Natural killer cell (primary cell): ENCODE measurements around the gene TBL1XR1. TPM values are rescaled to one million over a fixed set of nuclear protein-coding genes. Genes with fewer than 3 reads are reported as not detected.
"Not testable (repeated sequence)": the region's sequence is repeated elsewhere in the genome, so short reads cannot be mapped to it uniquely, and the experiment has no call there.

Experiments
- ATAC-seq, 3 donors: fragments of 150-1000 bp in 2 of 3; fragments of 200-7000 bp in 1 of 3; cut with Tn5 transposase; 1 replicate in 1 of 3; 2 replicates in 2 of 3; pipeline ENCODE4 v1.10.0; 2021; ENCODE audit warnings: mild to moderate bottlenecking in 2 of 3, moderate library complexity in 2 of 3
- DNase-seq, 2 donors: peaks; one replicate each; pipeline versions ENCODE4 v3.0.0 to v3.0.0-alpha.2; 2013 to 2021; ENCODE audit warnings: mixed read lengths in 1 of 2
- H3K27ac ChIP-seq: one replicate; pipeline ENCODE4 v1.5.1; 2013; ENCODE audit warnings: mild to moderate bottlenecking, low read length
- H3K27me3 ChIP-seq: one replicate; pipeline ENCODE4 v1.6.1; 2013; ENCODE audit warnings: low read length; ENCODE audit not compliant: control insufficient read depth, insufficient read depth
- H3K36me3 ChIP-seq: one replicate; pipeline ENCODE4 v1.6.1; 2013; ENCODE audit warnings: low read length; ENCODE audit not compliant: control insufficient read depth, insufficient read depth
- H3K4me1 ChIP-seq: one replicate; pipeline ENCODE4 v1.6.1; 2013; ENCODE audit warnings: low read length; ENCODE audit not compliant: control insufficient read depth, insufficient read depth
- H3K4me3 ChIP-seq: one replicate; pipeline ENCODE4 v1.5.1; 2013; ENCODE audit warnings: low read length
- H3K9me3 ChIP-seq: one replicate; pipeline ENCODE4 v1.6.1; 2013; ENCODE audit warnings: low read length; ENCODE audit not compliant: control insufficient read depth, insufficient read depth
- H3K27ac Mint-ChIP-seq, 2 donors: one replicate each; pipeline ENCODE4 v1.8.0; 2022; ENCODE audit warnings: mild to moderate bottlenecking in 2 of 2, mixed read lengths in 2 of 2, moderate library complexity in 1 of 2
- H3K27me3 Mint-ChIP-seq, 2 donors: one replicate each; pipeline ENCODE4 v1.8.0; 2022; ENCODE audit warnings: low read depth in 2 of 2, mixed read lengths in 2 of 2
- H3K36me3 Mint-ChIP-seq: one replicate; pipeline ENCODE4 v1.8.0; 2022; ENCODE audit warnings: mixed read lengths
- H3K4me1 Mint-ChIP-seq, 2 donors: one replicate each; pipeline ENCODE4 v1.8.0; 2022; ENCODE audit warnings: mixed read lengths in 2 of 2
- H3K4me3 Mint-ChIP-seq: one replicate; pipeline ENCODE4 v1.8.0; 2022; ENCODE audit warnings: mild to moderate bottlenecking, moderate library complexity, mixed read lengths
- H3K9me3 Mint-ChIP-seq, 2 donors: one replicate each; pipeline ENCODE4 v1.8.0; 2022; ENCODE audit warnings: mixed read lengths in 2 of 2
- WGBS: methylation state at CpG from one replicate; pipeline ENCODE4 v1.1.7; 2013; ENCODE audit warnings: missing lambda C conversion rate; ENCODE audit not compliant: insufficient coverage; 5-methylcytosine and 5-hydroxymethylcytosine counted together
- intact Hi-C: fragments of 100-400 bp; cut with micrococcal nuclease; formaldehyde crosslinking; loops from one replicate; pipeline ENCODE4 v1.14.2; 2022
- total RNA-seq, 4 donors: library from RNA; stranded (reverse); fragments of 120-200 nt in 1 of 4; gene quantifications; one replicate each; pipeline versions ENCODE4 v1.2.3 to v1.2.4, GENCODE V29; 2013 to 2022
- TF ChIP-seq, protein P1 (sequence below): fragments of 200-600 bp; IDR thresholded peaks from one replicate; pipeline ENCODE4 v1.8.0; 2022; ENCODE audit warnings: antibody characterized with exemption

TBL1XR1 gene
- total RNA-seq, 3 donors from 2014 or later (not counting 1 experiment from before 2014, with no cell fraction given) = 74.6 to 118 (median 81.7) TPM

DNA sequence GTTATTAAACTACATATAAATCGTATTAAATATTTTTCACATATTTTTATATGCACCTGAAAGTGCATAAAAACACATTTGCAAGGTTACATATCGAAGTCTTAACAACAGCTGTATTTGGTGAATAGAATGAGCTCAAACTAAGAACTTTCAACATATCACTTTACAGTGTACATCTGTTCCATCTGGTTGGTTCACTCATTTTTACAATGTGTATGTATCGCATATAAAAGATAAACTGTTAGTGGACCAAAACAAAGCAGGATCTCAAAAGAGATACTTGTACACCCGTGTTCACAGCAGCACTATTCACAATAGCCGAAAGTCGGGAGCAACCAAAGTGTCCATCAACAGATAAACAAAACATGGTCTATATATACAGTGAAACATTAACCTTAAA is 55.8 kb downstream of the TBL1XR1 start:
- no peak for ATAC-seq
- Histone ChIP-seq H3K27ac (no peak overlapping the region), H3K36me3 (no peaks in the 10 kb centered on the region), H3K4me1 (peaks cover 25% of the 10 kb centered on the region), H3K27me3 (no peaks in the 10 kb centered on the region), H3K4me3 (no peak overlapping the region), H3K9me3 (no peaks in the 10 kb centered on the region)
- WGBS = 78% methylated on average over 3 of the region's 6 CpGs
- DNase-seq = no peak
- TF ChIP-seq, protein P1, sequence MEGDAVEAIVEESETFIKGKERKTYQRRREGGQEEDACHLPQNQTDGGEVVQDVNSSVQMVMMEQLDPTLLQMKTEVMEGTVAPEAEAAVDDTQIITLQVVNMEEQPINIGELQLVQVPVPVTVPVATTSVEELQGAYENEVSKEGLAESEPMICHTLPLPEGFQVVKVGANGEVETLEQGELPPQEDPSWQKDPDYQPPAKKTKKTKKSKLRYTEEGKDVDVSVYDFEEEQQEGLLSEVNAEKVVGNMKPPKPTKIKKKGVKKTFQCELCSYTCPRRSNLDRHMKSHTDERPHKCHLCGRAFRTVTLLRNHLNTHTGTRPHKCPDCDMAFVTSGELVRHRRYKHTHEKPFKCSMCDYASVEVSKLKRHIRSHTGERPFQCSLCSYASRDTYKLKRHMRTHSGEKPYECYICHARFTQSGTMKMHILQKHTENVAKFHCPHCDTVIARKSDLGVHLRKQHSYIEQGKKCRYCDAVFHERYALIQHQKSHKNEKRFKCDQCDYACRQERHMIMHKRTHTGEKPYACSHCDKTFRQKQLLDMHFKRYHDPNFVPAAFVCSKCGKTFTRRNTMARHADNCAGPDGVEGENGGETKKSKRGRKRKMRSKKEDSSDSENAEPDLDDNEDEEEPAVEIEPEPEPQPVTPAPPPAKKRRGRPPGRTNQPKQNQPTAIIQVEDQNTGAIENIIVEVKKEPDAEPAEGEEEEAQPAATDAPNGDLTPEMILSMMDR = no peak
- Mint-ChIP-seq H3K9me3 (no peaks in the 10 kb centered on the region), H3K27ac (peak overlapping the region; percentile 5 to 19), H3K4me3 (no peak overlapping the region), H3K36me3 (no peaks in the 10 kb centered on the region), H3K27me3 (no peaks in the 10 kb centered on the region), H3K4me1 (peaks cover 60 to 73% of the 10 kb centered on the region in 2 donors)
- intact Hi-C loops = no loop called here

DNA sequence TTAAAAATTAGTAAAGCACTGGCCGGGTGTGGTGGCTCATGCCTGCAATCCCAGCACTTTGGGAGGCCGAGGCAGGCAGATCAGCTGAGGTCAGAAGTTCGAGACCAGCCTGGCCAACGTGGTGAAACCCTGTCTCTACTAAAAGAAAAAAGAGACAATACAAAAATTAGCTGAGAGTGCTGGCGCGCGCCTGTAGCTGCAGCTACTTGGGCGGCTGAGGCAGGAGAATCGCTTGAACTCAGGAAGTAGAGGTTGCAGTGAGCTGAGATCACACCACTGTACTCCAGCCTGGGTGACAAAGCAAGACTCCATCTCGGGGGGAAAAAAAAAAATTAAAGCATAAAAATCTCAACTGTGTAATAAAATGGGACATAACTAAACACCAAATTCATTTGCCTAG is 58.1 kb downstream of the TBL1XR1 start:
- peaks cover 15% of the 10 kb centered on the region for H3K4me1 ChIP-seq
- H3K27ac ChIP-seq, intact Hi-C loops, H3K9me3 ChIP-seq, H3K27me3 Mint-ChIP-seq, H3K4me3 ChIP-seq, H3K36me3 Mint-ChIP-seq, H3K27me3 ChIP-seq, H3K36me3 ChIP-seq, H3K9me3 Mint-ChIP-seq: not testable (repeated sequence)
- Mint-ChIP-seq H3K4me3 (peak overlapping the region; percentile 42), H3K27ac (peak overlapping the region; percentile 72 to 78), H3K4me1 (peaks cover 63 to 70% of the 10 kb centered on the region in 2 donors)
- peak in 1 of 2 donors; percentile 56 for DNase-seq
- WGBS = 38% methylated on average over 9 of the region's 10 CpGs
- ATAC-seq = peak; percentile 53 to 81 (median 72)

DNA sequence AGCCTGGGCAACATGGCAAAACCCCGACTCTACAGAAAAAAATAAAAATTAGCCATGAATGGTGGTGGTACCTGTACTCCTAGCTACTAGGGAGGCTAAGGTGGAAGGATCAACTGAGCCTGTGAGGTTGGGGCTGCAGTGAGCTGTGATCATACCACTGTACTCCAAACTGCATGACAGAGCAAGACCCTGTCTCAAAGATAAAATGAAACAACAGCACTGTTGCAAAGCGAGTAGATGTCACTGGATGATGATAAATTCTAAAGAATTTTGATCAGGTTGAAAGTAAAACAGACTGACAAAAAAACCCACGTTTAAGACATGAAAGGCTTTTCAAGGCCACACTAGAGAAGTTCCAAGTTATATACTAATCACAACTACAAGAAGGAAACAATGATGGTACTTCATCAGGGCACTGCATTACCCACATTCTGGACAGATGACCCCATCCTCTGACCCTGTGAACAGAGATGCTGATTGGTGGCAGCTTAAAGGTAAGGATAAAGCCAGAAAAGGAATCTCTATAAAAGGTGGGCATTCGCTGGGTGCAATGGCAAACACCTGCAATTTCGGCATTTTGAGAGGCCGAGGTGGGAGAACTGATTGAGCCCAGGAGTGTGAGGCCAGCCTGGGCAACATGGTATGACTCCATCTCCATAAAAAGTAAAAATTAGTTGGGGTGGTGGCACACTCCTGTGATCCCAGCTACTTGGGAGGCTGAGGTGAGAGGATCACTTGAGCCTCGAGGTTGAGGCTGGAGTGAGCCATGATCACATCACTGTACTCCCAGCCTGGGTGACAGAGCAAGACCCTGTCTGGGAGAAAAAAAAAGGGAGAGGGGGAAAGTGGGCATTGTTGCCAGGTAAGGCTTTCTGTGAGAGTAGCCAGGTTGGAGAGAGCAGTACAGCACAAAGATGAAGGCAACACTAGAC is 59.2 kb downstream of the TBL1XR1 start:
- Mint-ChIP-seq H3K4me3 (no peak overlapping the region), H3K4me1 (peaks cover 65 to 70% of the 10 kb centered on the region in 2 donors), H3K9me3 (no peaks in the 10 kb centered on the region), H3K27ac (peak overlapping the region; percentile 72 to 78), H3K36me3 (no peaks in the 10 kb centered on the region), H3K27me3 (no peaks in the 10 kb centered on the region)
- ATAC-seq (no peak), DNase-seq (no peak)
- no peak overlapping the region for H3K27ac ChIP-seq
- H3K4me1 ChIP-seq = peaks cover 9% of the 10 kb centered on the region
- intact Hi-C loops = no loop called here
- 87% methylated on average over 7 of the region's 7 CpGs for WGBS
- TF ChIP-seq, protein P1 = no peak
- H3K4me3 ChIP-seq = no peak overlapping the region
- H3K27me3 ChIP-seq = no peaks in the 10 kb centered on the region
- no peaks in the 10 kb centered on the region for H3K9me3 ChIP-seq
- H3K36me3 ChIP-seq = no peaks in the 10 kb centered on the region

DNA sequence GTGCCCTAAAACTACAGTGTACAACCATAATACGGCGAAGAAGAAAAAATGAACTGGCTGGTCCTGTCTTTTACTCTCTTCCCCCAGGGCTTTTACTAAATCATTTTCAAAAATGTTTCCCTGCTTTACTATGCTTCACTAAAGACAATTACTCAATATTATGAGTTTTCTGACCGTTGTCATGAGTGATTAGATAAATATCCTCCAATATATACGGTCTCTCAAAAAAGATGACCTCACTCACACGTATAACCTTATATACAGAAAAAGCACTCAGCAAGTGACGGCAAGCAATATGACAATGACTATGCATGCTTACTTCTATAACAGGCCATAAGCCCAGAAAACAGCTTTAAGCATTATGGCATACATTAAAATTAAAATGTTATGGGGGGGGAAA is 60.5 kb downstream of the TBL1XR1 start:
- H3K27ac ChIP-seq = no peak overlapping the region
- no peaks in the 10 kb centered on the region for H3K36me3 ChIP-seq
- H3K27me3 Mint-ChIP-seq = no peaks in the 10 kb centered on the region
- no peaks in the 10 kb centered on the region for H3K9me3 ChIP-seq
- H3K4me1 Mint-ChIP-seq = peaks cover 66 to 71% of the 10 kb centered on the region in 2 donors
- WGBS = 82% methylated on average over 4 of the region's 6 CpGs
- H3K9me3 Mint-ChIP-seq = no peaks in the 10 kb centered on the region
- H3K36me3 Mint-ChIP-seq = no peaks in the 10 kb centered on the region
- H3K4me3 Mint-ChIP-seq = no peak overlapping the region
- ATAC-seq (no peak), DNase-seq (no peak)
- peaks cover 14% of the 10 kb centered on the region for H3K4me1 ChIP-seq
- intact Hi-C loops = no loop called here
- no peaks in the 10 kb centered on the region for H3K27me3 ChIP-seq
- TF ChIP-seq, protein P1 = no peak
- peak overlapping the region; percentile 13 to 50 for H3K27ac Mint-ChIP-seq
- no peak overlapping the region for H3K4me3 ChIP-seq
